ENCODE measurements around the gene MMP15. TPM values are rescaled to one million over a fixed set of nuclear protein-coding genes. Genes with fewer than 3 reads are reported as not detected.

Gene MMP15
- total and polyA plus RNA-seq, 12 donors = 24.4 to 88.4 (median 58.1) TPM

GRCh38 chr16:57997176-57997527 lies 28.4 kb upstream of the MMP15 start:
- H3K36me3 ChIP-seq = peaks cover 0 to 49% (median 18%) of the 10 kb centered on the region in 9 donors

GRCh38 chr16:57997528-57998265 lies 27.9 kb upstream of the MMP15 start:
- H3K27ac ChIP-seq = peak overlapping the region in 1 of 10 donors; percentile 96
- no peak for TF ChIP-seq CTCF (IDR thresholded peaks at IDR 0.05)
- intact Hi-C loops (cut with DNase I) = loop anchor here in 5 of 10 donors (2.0 to 10.0 kb wide), 5 partner anchors 95 to 420 kb away; no protein-coding TSS in a partner anchor
- no peaks in the 10 kb centered on the region for H3K9me3 ChIP-seq
- no peak for DNase-seq
- H3K27me3 ChIP-seq = no peaks in the 10 kb centered on the region
- H3K4me1 ChIP-seq = peaks cover 9 to 59% (median 43%) of the 10 kb centered on the region in 9 donors
- peaks cover 0 to 54% (median 18%) of the 10 kb centered on the region in 9 donors for H3K36me3 ChIP-seq
- 95 to 97% methylated on average over 36 of the region's 36 CpGs for WGBS, 2 donors
- ATAC-seq = no peak
- H3K4me3 ChIP-seq = peak overlapping the region in 1 of 10 donors; percentile 86

More at GRCh38 chr16:57997176-57997527, 28.4 kb upstream of the MMP15 start:
- Histone ChIP-seq H3K27ac (no peak overlapping the region), H3K9me3 (no peaks in the 10 kb centered on the region), H3K4me3 (no peak overlapping the region), H3K27me3 (no peaks in the 10 kb centered on the region), H3K4me1 (peaks cover 9 to 56% (median 43%) of the 10 kb centered on the region in 9 donors)
- DNase-seq (no peak), ATAC-seq (no peak)
- intact Hi-C loops (cut with DNase I) = loop anchor here in 4 of 10 donors (5.0 to 10.0 kb wide), 4 partner anchors 95 to 420 kb away; no protein-coding TSS in a partner anchor
- no peak for TF ChIP-seq CTCF (IDR thresholded peaks at IDR 0.05)
- 97% methylated on average over 35 of the region's 35 CpGs for whole genome bisulfite sequencing, 2 donors

GRCh38 chr16:57998486-57998885 lies 27.1 kb upstream of the MMP15 start:
- peak overlapping the region in 1 of 10 donors; percentile 86 for H3K4me3 ChIP-seq
- TF ChIP-seq CTCF (IDR thresholded peaks at IDR 0.05) = no peak
- intact Hi-C loops (cut with DNase I) = loop anchor here in 5 of 10 donors (2.0 to 10.0 kb wide), 5 partner anchors 96 to 421 kb away; no protein-coding TSS in a partner anchor
- H3K36me3 ChIP-seq = peaks cover 0 to 59% (median 18%) of the 10 kb centered on the region in 9 donors
- no peak for ATAC-seq
- peak overlapping the region in 1 of 10 donors; percentile 96 for H3K27ac ChIP-seq
- peaks cover 9 to 65% (median 43%) of the 10 kb centered on the region in 9 donors for H3K4me1 ChIP-seq
- WGBS, 2 donors = 69 to 72% methylated on average over 8 of the region's 8 CpGs
- H3K27me3 ChIP-seq = no peaks in the 10 kb centered on the region
- DNase-seq = peak in 1 of 2 donors; percentile 27
- no peaks in the 10 kb centered on the region for H3K9me3 ChIP-seq

GRCh38 chr16:57998992-57999365 lies 26.6 kb upstream of the MMP15 start:
- TF ChIP-seq CTCF (IDR thresholded peaks at IDR 0.05) = no peak
- intact Hi-C loops (cut with DNase I) = loop anchor here in 5 of 10 donors (2.0 to 10.0 kb wide), 5 partner anchors 97 to 422 kb away; no protein-coding TSS in a partner anchor
- peak overlapping the region in 3 of 10 donors; percentile 93 to 96 (median 94) for H3K27ac ChIP-seq
- H3K4me3 ChIP-seq = peak overlapping the region in 3 of 10 donors; percentile 74 to 86 (median 83)
- H3K27me3 ChIP-seq = no peaks in the 10 kb centered on the region
- H3K4me1 ChIP-seq = peaks cover 9 to 60% (median 43%) of the 10 kb centered on the region in 9 donors
- 76 to 79% methylated on average over 3 of the region's 3 CpGs for WGBS, 2 donors
- no peaks in the 10 kb centered on the region for H3K9me3 ChIP-seq
- DNase-seq (no peak), ATAC-seq (no peak)
- H3K36me3 ChIP-seq = peaks cover 0 to 59% (median 18%) of the 10 kb centered on the region in 9 donors
